IMR-90 (cell line): ENCODE measurements around the gene ARL14. TPM values are rescaled to one million over a fixed set of nuclear protein-coding genes. Genes with fewer than 3 reads are reported as not detected.

Experiments
- ATAC-seq: fragments of 200-7000 bp; cut with Tn5 transposase; 2 replicates; pipeline ENCODE4 v1.9.1; 2020; ENCODE audit warnings: low read depth, mild to moderate bottlenecking, moderate library complexity
- BruUV-seq: library from RNA; stranded (reverse); fragments of 400-500 nt; replicated peaks from 2 replicates; lab custom pipeline; 2021; lab: Mats Ljungman, UMichigan
- CTCF ChIA-PET: fragments of 300-600 bp; formaldehyde crosslinking; extraction: SDS; loops from one replicate; lab custom pipeline; 2021; ENCODE audit warnings: antibody characterized with exemption; lab: Yijun Ruan, JAX
- POLR2A ChIA-PET: fragments of 300-600 bp; sonication (Branson Sonifier 250); formaldehyde crosslinking; loops from one replicate; lab custom pipeline; 2022; ENCODE audit warnings: antibody characterized with exemption; ENCODE audit not compliant: unreplicated experiment; lab: Charles Lee
- DNase-seq: peaks from one replicate; pipeline ENCODE4 v3.0.0; 2013
- H2AFZ ChIP-seq: replicated peaks from 2 replicates; pipeline ENCODE3; 2013; ENCODE audit warnings: low read length, mild to moderate bottlenecking; ENCODE audit not compliant: poor library complexity
- H2AK5ac ChIP-seq: 2 replicates; pipeline ENCODE4 v1.6.1; 2013; ENCODE audit warnings: low read depth, low read length, inconsistent platforms
- H2AK9ac ChIP-seq: replicated peaks from 2 replicates; pipeline ENCODE3; 2013; ENCODE audit warnings: mild to moderate bottlenecking, low read depth, low read length, moderate library complexity; ENCODE audit not compliant: poor library complexity
- H2BK120ac ChIP-seq: 2 replicates; pipeline ENCODE4 v1.6.1; 2013; ENCODE audit warnings: low read depth, low read length, inconsistent platforms
- H2BK15ac ChIP-seq: 3 replicates; pipeline ENCODE4 v1.6.1; 2013; ENCODE audit warnings: low read depth, low read length, inconsistent platforms
- H2BK20ac ChIP-seq: 2 replicates; pipeline ENCODE4 v1.6.1; 2013; ENCODE audit warnings: low read depth, mild to moderate bottlenecking, inconsistent platforms, low read length, moderate library complexity
- H2BK5ac ChIP-seq: 2 replicates; pipeline ENCODE4 v1.6.1; 2013; ENCODE audit warnings: mild to moderate bottlenecking, low read depth, low read length, inconsistent platforms; ENCODE audit not compliant: poor library complexity, severe bottlenecking
- H3K14ac ChIP-seq: replicated peaks from 2 replicates; pipeline ENCODE4 v1.6.1; 2013; ENCODE audit warnings: low read depth, low read length, inconsistent platforms
- H3K18ac ChIP-seq: 2 replicates; pipeline ENCODE4 v1.6.1; 2013; ENCODE audit warnings: low read depth, low read length, control low read depth
- H3K23ac ChIP-seq: 2 replicates; pipeline ENCODE4 v1.6.1; 2013; ENCODE audit warnings: low read depth, low read length, inconsistent platforms
- H3K27ac ChIP-seq: 2 replicates; pipeline ENCODE4 v1.5.1; 2013; ENCODE audit warnings: mild to moderate bottlenecking, control low read depth, low read length; ENCODE audit not compliant: insufficient read depth
- H3K27me3 ChIP-seq: 2 replicates; pipeline ENCODE4 v1.6.1; 2013; ENCODE audit warnings: low read length; ENCODE audit not compliant: control insufficient read depth, insufficient read depth
- H3K36me3 ChIP-seq: 2 replicates; pipeline ENCODE4 v1.6.1; 2013; ENCODE audit warnings: low read length, mixed read lengths; ENCODE audit not compliant: control insufficient read depth, insufficient read depth
- H3K4ac ChIP-seq: 2 replicates; pipeline ENCODE4 v1.6.1; 2013; ENCODE audit warnings: low read depth, low read length, inconsistent platforms
- H3K4me1 ChIP-seq: 2 replicates; pipeline ENCODE4 v1.6.1; 2013; ENCODE audit warnings: low read length, mixed read lengths; ENCODE audit not compliant: control insufficient read depth, insufficient read depth
- H3K4me2 ChIP-seq: 2 replicates; pipeline ENCODE4 v1.6.1; 2013; ENCODE audit warnings: low read depth, mild to moderate bottlenecking, control low read depth, low read length, moderate library complexity
- H3K4me3 ChIP-seq: 2 replicates; pipeline ENCODE4 v1.5.1; 2013; ENCODE audit warnings: low read depth, mild to moderate bottlenecking, control low read depth, low read length, moderate library complexity; ENCODE audit not compliant: insufficient read depth
- H3K56ac ChIP-seq: 2 replicates; pipeline ENCODE4 v1.6.1; 2013; ENCODE audit warnings: low read length, inconsistent platforms; ENCODE audit not compliant: insufficient read depth; ENCODE audit errors: extremely low read depth
- H3K79me1 ChIP-seq, 2 experiments: 2 replicates each; pipeline ENCODE4 v1.6.1; 2013; ENCODE audit warnings: low read length in 2 of 2, inconsistent platforms in 1 of 2, low read depth in 1 of 2
- H3K9ac ChIP-seq: 2 replicates; pipeline ENCODE4 v1.6.1; 2013; ENCODE audit warnings: low read depth, low read length, control low read depth
- H3K9me1 ChIP-seq: 2 replicates; pipeline ENCODE4 v1.6.1; 2013; ENCODE audit warnings: low read length, inconsistent platforms; ENCODE audit not compliant: insufficient read depth
- H3K9me3 ChIP-seq: 2 replicates; pipeline ENCODE4 v1.6.1; 2013; ENCODE audit warnings: low read length; ENCODE audit not compliant: control insufficient read depth, insufficient read depth
- H4K20me1 ChIP-seq: 2 replicates; pipeline ENCODE4 v1.6.1; 2013; ENCODE audit warnings: low read length, inconsistent platforms; ENCODE audit not compliant: insufficient read depth
- H4K5ac ChIP-seq: 2 replicates; pipeline ENCODE4 v1.6.1; 2013; ENCODE audit warnings: mild to moderate bottlenecking, low read depth, low read length, control low read depth
- H4K8ac ChIP-seq, 2 experiments: 2 replicates each; pipeline ENCODE4 v1.6.1; 2013; ENCODE audit warnings: low read depth in 2 of 2, low read length in 2 of 2, control low read depth in 1 of 2, inconsistent platforms in 1 of 2
- H4K91ac ChIP-seq: 2 replicates; pipeline ENCODE4 v1.6.1; 2013; ENCODE audit warnings: low read depth, low read length, inconsistent platforms; ENCODE audit not compliant: insufficient read depth
- BHLHE40 ChIP-seq: fragments of 150-350 bp; IDR thresholded peaks from 2 replicates; pipeline ENCODE4 v1.6.1; 2016; ENCODE audit warnings: mild to moderate bottlenecking, low read depth, low read length
- CEBPB ChIP-seq: IDR thresholded peaks from 2 replicates; pipeline ENCODE4 v1.6.1; 2012; ENCODE audit warnings: low read depth, low read length, improper control_type of control experiment
- CHD1 ChIP-seq: IDR thresholded peaks from 2 replicates; pipeline ENCODE4 v1.6.1; 2012; ENCODE audit warnings: low read depth, low read length, improper control_type of control experiment
- CTCF ChIP-seq: conservative IDR thresholded peaks from 2 replicates; pipeline ENCODE4 v1.5.1; 2012; ENCODE audit warnings: mild to moderate bottlenecking, low read depth, low read length, improper control_type of control experiment
- FOS ChIP-seq: fragments of 150-350 bp; IDR thresholded peaks from 2 replicates; pipeline ENCODE4 v1.6.1; 2016; ENCODE audit warnings: low read depth, low read length
- MAFK ChIP-seq: IDR thresholded peaks from 2 replicates; pipeline ENCODE4 v1.6.1; 2012; ENCODE audit warnings: low read depth, low read length, improper control_type of control experiment
- MAZ ChIP-seq: IDR thresholded peaks from 2 replicates; pipeline ENCODE4 v1.6.1; 2012; ENCODE audit warnings: low read depth, mild to moderate bottlenecking, low read length, improper control_type of control experiment, moderate library complexity, borderline replicate concordance
- MXI1 ChIP-seq: IDR thresholded peaks from 2 replicates; pipeline ENCODE4 v1.6.1; 2012; ENCODE audit warnings: low read depth, mild to moderate bottlenecking, low read length, moderate library complexity, borderline replicate concordance
- NFE2L2 ChIP-seq: fragments of 150-350 bp; IDR thresholded peaks from 2 replicates; pipeline ENCODE4 v1.6.1; 2016; ENCODE audit warnings: low read depth, mild to moderate bottlenecking, low read length
- POLR2A ChIP-seq: IDR thresholded peaks from 2 replicates; pipeline ENCODE4 v1.6.1; 2012; ENCODE audit warnings: mild to moderate bottlenecking, low read depth, low read length
- RAD21 ChIP-seq: IDR thresholded peaks from 2 replicates; pipeline ENCODE4 v1.6.1; 2012; ENCODE audit warnings: low read length, improper control_type of control experiment
- RCOR1 ChIP-seq: IDR thresholded peaks from 2 replicates; pipeline ENCODE4 v1.6.1; 2012; ENCODE audit warnings: mild to moderate bottlenecking, low read length, improper control_type of control experiment; ENCODE audit not compliant: insufficient replicate concordance
- RFX5 ChIP-seq: IDR thresholded peaks from 2 replicates; pipeline ENCODE4 v1.8.0; 2012; ENCODE audit warnings: low read depth, mild to moderate bottlenecking, low read length, moderate library complexity
- SMC3 ChIP-seq: fragments of 150-350 bp; IDR thresholded peaks from 2 replicates; pipeline ENCODE4 v1.6.1; 2016; ENCODE audit warnings: low read depth, mild to moderate bottlenecking, antibody characterized with exemption, low read length, moderate library complexity
- USF2 ChIP-seq: fragments of 150-350 bp; IDR thresholded peaks from 2 replicates; pipeline ENCODE4 v1.6.1; 2017; ENCODE audit warnings: mild to moderate bottlenecking, antibody characterized with exemption, low read length, low read depth
- WGBS, 2 experiments: methylation state at CpG; one replicate each; pipeline versions ENCODE4 v1.1.5 to v1.1.7; 2013; ENCODE audit warnings: missing lambda C conversion rate in 2 of 2; ENCODE audit not compliant: insufficient read length in 1 of 2; ENCODE audit errors: extremely low coverage in 2 of 2; 5-methylcytosine and 5-hydroxymethylcytosine counted together
- dilution Hi-C: fragments of 300-500 bp; cut with HindIII; formaldehyde crosslinking; loops from one replicate; pipeline ENCODE4 v1.14.3; 2018; ENCODE audit warnings: low sequenced_read_pairs; ENCODE audit not compliant: unreplicated experiment
- in situ Hi-C: fragments of 300-500 bp; cut with MboI; formaldehyde crosslinking; loops from 3 replicates; pipeline ENCODE4 v1.14.3; 2019; ENCODE audit warnings: low sequenced_read_pairs, inconsistent platforms, mixed read lengths
- intact Hi-C: fragments of 100-400 bp; cut with micrococcal nuclease; formaldehyde crosslinking; loops from 2 replicates; pipeline ENCODE4 v1.10.0; 2022
- polyA plus RNA-seq, 3 experiments: library from polyadenylated mRNA; depleted of rRNA; stranded (reverse); fragments of >200 nt; gene quantifications; 2 replicates each; pipeline ENCODE4 v1.2.3, GENCODE V29; 2012; ENCODE audit warnings: low replicate concordance in 1 of 3
- total RNA-seq: library from RNA; depleted of rRNA; stranded (reverse); fragments of >200 nt; gene quantifications from 2 replicates; pipeline ENCODE4 v1.2.3, GENCODE V29; 2012
- TF ChIP-seq, protein P1 (sequence below): fragments of 150-350 bp; IDR thresholded peaks from 2 replicates; pipeline ENCODE4 v1.6.1; 2016; ENCODE audit warnings: low read depth, mild to moderate bottlenecking, low read length, moderate library complexity, borderline replicate concordance

The ARL14 gene
- total and polyA plus RNA-seq, 2 of the 4 experiments (the other 2 are of a cell fraction): 0.15 to 0.18 TPM

DNA sequence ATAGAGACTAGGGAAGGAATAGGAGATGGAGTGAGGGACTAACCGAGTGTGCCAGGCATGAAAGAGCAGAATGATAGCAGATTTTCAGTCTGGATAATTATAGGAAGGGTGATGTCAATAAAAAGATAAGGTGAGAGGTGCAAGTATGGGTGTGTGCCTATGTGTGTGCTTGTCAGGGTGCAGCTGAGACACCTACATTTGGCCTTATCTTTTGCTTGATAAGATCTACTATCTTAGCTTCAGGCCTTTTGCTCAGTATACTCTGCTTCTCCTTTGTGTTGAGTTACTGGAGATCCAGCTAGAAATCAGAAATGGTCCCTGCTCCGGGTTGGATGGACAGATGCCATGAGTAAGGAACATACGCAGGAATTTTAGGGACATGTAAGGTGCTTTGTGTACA lies 17.4 kb downstream of the ARL14 start:
- Histone ChIP-seq H3K4me2 (no peak overlapping the region), H3K36me3 (no peaks in the 10 kb centered on the region), H3K9me1 (no peaks in the 10 kb centered on the region; the same call in 1 of the 2 replicates), H2BK20ac (no peak overlapping the region), H3K79me1 (no peaks in the 10 kb centered on the region), H3K4ac (no peak overlapping the region), H3K27ac (no peak overlapping the region), H3K27me3 (no peaks in the 10 kb centered on the region), H2BK5ac (no peak overlapping the region), H4K20me1 (no peaks in the 10 kb centered on the region), H2AFZ (no peak overlapping the region), H3K23ac (no peak overlapping the region), H2AK5ac (no peak overlapping the region), H3K18ac (no peak overlapping the region; the same call in 1 of the 2 replicates), H3K4me3 (no peak overlapping the region), H3K14ac (no peak overlapping the region; the same call in 1 of the 2 replicates), H2AK9ac (no peak overlapping the region), H4K8ac (no peak overlapping the region), H2BK15ac (no peak overlapping the region), H2BK120ac (no peak overlapping the region), H4K5ac (no peak overlapping the region), H3K56ac (no peak overlapping the region), H4K91ac (no peak overlapping the region), H3K9ac (no peak overlapping the region), H3K9me3 (no peaks in the 10 kb centered on the region), H3K4me1 (peaks cover 12% of the 10 kb centered on the region)
- TF ChIP-seq MAFK (no peak), FOS (no peak), SMC3 (no peak), CTCF (no peak), RFX5 (no peak), RCOR1 (no peak), CEBPB (no peak), USF2 (no peak), RAD21 (no peak), MXI1 (no peak), POLR2A (no peak), MAZ (no peak), NFE2L2 (no peak), BHLHE40 (no peak), CHD1 (no peak)
- TF ChIP-seq, protein P1, sequence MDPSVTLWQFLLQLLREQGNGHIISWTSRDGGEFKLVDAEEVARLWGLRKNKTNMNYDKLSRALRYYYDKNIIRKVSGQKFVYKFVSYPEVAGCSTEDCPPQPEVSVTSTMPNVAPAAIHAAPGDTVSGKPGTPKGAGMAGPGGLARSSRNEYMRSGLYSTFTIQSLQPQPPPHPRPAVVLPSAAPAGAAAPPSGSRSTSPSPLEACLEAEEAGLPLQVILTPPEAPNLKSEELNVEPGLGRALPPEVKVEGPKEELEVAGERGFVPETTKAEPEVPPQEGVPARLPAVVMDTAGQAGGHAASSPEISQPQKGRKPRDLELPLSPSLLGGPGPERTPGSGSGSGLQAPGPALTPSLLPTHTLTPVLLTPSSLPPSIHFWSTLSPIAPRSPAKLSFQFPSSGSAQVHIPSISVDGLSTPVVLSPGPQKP: no peak
- intact Hi-C loops (no loop called here), dilution Hi-C loops (no loop called here), in situ Hi-C loops (no loop called here)
- no TSS peak for BruUV-seq
- DNase-seq (no peak), ATAC-seq (no peak)
- 83% methylated on average over 1 of the region's 3 CpGs; no CpG with 5 or more reads in 1 of the 2 experiments for WGBS, 2 experiments
- CTCF ChIA-PET: no interaction called here
- POLR2A ChIA-PET: no interaction called here
